Measurements from ENCODE around the gene HTD2. TPM values are rescaled to one million over a fixed set of nuclear protein-coding genes. Genes with fewer than 3 reads are reported as not detected.

Gene HTD2
- total RNA-seq, 1 donor from 2014 or later, result 10.6 TPM

DNA sequence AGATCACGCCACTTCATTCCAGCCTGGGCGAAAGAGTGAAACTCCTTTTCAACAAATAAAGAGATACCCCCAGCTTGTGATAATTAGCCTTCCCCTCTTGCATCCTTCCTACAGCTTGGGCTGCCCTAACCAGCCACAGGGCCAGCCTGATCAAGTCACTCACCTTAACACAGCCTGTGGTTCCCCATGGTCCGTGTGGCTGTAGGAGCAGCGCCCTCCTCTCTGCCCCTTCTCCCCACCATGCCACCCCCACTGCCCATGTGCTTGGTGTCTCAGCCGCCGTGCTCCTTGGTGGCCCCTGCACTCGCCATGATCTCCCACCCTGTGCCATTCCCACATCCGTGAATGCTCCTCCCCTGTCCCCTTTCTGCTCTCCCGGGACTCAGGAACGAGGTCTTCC lies 13.5 kb upstream of the HTD2 start:
- DNase-seq (ENCODE audit: low spot score), result no peak

DNA sequence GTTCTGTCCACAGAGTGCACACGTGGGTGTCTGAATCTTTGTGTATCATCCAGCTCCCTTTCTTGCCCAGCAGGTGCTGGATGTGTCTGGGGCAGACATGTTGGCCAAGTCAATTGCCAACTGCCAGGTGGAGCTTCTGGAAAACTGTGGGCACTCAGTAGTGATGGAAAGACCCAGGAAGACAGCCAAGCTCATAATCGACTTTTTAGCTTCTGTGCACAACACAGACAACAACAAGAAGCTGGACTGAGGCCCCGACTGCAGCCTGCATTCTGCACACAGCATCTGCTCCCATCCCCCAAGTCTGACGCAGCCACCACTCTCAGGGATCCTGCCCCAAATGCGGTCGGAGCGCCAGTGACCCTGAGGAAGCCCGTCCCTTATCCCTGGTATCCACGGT lies 12.8 kb upstream of the HTD2 start:
- no peak for DNase-seq (ENCODE audit: low spot score)

DNA sequence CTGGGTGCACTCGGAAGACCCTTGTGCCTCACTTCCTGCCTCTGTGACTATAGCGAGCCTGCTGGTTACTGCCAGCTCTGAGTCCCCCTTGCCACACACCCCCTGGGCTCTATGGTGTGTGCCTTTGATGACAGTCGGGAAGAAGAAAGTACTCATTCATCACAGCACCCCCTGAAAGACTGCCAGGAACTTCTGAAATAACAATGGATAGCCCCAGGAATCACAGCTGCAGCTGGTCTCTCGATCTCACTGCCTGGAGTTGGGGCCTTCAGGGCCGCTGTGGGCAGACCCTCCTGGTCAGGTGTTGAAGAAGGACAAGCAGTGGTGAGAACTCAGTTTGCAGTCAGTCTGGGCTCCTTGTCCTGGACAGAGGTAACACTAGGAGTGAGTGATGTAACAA lies 10.1 kb upstream of the HTD2 start:
- DNase-seq (ENCODE audit: low spot score), result no peak

DNA sequence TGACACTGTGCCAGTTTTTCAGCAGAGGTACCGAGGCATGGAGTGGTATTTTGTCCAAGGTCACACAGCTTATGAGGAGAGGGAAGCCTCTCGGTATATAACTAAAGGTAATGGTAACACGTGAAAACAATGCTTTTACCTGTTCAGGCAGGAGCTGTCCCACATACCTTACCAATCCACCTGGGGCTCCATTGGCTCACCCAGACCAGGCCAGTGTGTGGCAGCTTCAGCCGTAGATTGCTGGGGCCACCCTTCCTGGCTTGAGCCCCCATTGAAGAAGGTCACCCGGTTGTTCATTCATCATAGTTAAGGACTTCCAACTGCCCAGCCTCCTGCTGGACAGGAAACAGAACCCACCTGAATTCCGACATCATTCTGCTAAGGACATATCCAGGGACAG lies 9.5 kb upstream of the HTD2 start:
- no peak for DNase-seq (ENCODE audit: low spot score)

DNA sequence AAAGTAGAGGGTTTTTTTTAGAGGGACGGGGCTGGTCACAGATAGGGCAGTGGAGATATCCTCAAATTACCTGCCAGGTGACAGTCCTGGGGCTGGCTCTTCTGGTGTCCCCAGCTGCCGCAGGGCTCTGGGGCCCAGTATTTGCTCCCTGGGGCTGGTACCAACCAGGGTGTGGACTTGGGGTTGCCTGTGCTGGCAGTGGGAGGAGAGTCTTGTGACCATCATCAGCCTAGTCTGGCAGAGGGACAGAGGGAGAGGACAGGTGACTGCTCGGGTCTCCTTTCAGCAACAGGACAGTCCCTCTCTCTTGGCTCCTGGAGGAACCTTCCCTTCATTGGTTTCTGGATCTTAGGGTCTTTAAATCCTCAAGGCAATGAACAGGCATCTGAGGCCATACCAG lies 8.1 kb upstream of the HTD2 start:
- no peak for DNase-seq (ENCODE audit: low spot score)

DNA sequence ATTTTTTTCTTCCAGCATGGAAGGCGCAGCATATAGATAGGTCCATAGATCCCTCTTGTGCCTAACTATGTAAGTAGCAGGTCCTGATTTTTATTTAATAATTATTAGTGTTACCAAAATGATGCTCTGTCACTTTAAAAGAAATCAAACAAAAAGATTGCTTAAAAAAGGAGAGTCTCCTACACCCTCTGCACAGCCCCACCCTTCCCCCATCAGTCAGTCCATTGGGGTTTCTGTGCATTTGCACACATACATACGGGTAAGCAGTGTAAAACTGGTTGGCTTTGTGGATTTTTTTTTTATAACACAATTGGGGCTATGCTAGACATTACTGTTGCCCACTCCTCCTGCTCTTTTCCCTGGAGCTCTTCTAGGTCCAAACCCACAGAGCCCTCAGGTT lies 7.2 kb upstream of the HTD2 start:
- DNase-seq (ENCODE audit: low spot score), result no peak

DNA sequence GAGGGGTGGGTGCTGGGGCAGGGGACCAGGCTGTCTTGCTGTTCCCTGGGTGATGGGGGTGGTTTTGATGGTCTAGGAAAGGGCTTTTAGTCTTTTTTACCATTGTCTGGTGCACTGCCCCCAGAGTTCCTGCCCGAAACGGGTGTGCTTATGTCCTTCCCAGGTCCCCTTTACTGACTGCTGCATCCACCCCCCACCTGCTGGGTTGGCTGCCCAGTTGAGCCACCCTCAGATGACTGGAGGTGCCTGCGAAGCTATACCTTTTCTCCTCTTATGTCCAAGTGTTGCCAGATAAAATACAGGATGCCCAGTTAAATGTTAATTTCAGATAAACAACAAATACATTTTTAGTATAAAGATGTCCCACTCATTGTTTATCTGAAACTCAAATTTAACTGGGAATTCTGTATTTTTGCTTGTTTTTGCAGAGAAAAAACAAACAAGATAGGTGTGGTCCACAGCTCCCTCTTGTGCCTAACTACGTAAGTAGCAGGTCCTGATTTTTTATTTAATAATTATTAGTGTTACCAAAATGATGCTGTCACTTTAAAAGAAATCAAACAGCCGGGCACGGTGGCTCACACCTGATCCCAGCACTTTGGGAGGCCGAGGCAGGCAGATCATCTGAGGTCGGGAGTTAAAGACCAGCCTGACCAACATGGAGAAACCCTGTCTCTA lies 6.3 kb upstream of the HTD2 start:
- DNase-seq (ENCODE audit: low spot score), result no peak

DNA sequence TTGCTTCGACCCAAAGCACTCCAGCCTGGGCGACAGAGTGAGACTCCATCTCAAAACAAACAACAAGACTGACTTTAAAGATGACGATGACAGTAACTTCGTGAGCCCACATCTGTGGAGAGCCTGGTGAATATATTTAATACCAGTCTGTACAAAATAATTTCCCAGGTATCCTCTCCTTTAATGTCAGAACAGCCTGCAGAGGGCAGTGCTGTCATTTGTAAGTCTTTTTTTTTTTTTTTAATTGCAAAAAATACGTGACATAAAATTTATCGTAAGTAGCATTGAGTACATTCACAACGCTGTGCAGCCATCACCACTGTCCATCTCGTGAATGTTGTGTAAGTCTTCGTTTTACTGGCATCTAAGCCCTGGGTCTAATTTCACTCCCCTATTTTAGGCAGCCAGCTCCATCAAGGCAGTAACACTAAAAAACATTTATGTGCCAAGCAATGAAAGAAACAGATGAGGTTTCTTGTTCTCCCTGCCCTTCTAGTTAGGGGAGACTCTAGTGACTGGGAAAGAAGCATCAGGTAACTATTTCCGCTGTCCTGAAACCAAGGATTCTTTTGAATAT lies 1.4 kb downstream of the HTD2 start:
- peak; percentile 38 for DNase-seq (ENCODE audit: low spot score)

DNA sequence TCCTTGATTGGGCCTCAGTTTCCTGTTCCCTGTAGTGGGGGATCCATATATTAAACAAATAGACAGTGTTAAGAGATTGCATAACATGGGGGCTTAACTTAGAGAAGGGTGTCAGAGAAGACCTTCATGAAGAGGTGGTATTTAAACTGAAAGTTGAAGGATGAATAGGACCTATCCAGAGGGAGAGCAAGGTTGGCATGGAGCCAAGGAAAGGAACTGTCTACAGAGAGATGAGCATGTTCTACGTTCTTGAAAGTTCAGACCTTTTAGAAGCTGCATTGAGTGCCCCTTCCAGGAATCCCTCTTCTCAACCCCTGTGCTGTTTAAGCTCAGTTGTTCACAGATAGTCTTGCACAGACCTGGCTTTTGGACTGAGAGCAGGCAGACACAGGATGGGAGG lies 2.4 kb downstream of the HTD2 start:
- DNase-seq (ENCODE audit: low spot score), result no peak

DNA sequence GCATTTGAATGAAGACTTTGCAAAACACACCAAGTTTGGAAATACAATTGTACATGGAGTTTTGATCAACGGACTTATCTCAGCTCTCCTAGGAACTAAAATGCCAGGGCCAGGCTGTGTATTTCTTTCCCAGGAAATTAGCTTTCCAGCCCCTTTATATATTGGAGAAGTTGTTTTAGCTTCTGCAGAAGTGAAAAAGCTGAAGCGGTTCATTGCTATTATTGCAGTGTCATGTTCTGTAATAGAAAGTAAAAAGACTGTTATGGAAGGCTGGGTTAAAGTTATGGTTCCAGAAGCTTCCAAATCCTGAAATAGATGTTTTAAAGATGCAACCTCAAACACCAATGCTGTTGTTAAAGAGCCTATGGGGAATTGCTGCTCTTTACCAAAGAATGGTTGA lies 11.5 kb downstream of the HTD2 start:
- DNase-seq (ENCODE audit: low spot score), result no peak

DNA sequence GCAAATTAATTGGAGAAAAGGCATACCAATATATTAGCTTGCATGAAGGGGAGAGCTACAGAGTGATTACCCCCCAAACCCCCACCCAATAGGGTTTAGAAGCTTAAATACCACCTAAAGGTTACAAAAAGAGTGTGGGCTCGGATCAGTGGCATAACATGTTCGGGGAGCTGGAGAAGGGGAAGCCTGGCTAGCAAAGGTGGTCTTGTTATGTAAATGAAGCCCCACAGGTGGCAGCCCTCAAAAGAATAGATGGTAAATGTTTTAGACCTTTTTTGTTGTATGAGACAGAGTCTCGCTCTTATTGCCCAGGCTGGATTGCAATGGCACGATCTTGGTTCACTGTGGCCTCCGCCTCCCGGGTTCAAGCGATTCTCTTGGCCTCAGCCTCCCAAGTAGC lies 15.5 kb downstream of the HTD2 start:
- DNase-seq (ENCODE audit: low spot score), result no peak

DNA sequence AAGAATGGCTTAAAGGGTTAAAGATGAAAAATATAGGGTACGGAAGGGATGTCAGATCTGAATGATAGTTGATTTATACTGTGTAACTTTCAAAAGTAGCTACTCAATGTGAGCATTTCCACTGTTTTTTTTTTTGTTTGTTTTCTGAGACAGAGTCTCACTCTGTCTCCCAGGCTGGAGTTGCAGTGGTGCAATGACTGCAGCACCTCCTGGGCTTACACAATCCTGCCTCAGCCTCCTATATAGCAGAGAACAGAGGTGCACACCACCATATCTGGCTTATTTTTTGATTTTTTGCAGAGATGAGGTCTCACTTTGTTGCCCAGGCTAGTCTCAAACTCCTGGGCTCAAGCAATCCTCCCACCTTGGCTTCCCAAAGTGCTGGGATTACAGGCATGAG lies 16.5 kb downstream of the HTD2 start:
- no peak for DNase-seq (ENCODE audit: low spot score)

DNA sequence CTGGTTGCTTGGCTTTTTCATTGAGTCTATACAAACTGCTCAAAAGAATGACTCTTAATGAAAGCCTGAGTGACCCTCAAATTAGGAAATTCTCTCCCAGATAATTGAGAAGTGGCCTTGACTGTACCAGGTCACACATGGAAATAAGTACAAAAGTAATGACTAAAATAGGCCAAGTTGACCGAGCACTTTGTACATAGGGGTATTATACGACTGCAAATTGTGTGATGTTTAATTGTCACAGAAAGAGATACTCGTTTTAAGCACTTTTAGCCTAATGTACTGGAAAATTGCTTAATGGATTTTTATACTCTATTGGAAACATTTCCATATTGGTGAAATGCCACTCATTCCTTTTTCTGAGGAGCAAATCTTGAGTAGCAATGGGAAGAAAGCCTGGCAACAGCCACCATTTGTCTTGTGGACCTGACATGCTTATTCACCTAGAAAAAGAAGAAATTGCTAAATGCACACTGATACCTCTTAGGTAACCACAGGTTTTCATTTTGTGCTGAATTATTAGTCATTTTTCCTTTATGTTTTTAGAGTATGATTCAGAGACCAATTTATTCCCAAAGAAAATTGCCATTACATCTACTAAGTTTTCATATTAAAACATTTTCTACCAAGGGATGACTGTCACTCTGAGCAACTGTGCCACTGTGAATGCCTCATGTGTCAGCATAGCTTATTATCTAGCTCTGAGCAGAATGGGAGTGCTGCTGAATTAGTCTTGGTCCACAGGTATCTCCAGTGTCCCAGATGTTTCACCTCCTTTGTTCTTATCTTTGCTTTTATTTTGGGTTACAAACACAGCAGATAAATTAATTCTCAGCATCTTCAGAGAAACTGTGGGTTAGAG lies 17.4 kb downstream of the HTD2 start:
- DNase-seq (ENCODE audit: low spot score), result no peak

DNA sequence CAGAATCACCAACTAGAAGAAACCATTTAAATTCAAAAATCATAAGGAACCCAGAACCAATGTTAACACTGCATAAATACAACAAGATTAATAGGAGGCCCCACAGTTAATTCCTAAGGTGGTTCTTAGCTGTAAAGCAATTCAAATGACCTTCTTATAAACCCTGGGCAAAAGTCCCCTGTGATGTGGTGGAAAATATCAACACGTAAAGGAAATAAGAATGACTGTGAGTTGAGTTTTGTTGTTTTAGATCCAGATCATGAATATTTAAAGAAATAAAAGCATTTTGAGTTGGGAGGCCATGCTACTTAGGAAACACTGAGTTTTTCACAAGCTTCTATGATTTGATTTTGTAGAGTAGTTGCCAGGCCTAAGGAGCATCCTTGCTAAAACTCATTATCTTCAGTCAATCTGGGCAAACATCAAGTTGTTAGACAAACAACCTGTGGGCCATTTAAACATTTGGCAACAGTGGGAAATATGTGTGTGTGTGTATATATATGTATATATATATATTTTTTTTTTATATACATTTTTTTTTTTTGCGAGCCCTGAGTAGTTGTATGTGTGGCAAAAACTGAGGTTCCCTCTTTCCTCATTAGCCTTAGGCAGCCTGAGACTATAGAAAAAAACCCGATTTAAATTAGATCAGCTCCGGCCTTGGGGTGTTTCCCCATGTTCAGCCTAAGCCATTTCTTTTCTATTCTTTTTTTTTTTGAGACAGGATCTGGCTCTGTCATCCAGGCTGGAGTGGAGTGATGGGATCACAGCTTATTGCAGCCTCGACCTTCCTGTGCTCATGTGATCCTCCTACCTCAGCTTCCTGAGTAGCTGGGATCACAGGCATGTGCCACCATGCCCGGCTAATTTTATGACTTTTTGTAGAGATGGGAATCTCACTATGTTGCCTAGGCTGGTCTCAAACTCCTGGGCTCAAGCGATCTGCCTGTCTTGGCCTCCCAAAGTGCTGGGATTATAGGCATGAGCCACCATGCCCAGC lies 18.4 kb downstream of the HTD2 start:
- no peak for DNase-seq (ENCODE audit: low spot score)

DNA sequence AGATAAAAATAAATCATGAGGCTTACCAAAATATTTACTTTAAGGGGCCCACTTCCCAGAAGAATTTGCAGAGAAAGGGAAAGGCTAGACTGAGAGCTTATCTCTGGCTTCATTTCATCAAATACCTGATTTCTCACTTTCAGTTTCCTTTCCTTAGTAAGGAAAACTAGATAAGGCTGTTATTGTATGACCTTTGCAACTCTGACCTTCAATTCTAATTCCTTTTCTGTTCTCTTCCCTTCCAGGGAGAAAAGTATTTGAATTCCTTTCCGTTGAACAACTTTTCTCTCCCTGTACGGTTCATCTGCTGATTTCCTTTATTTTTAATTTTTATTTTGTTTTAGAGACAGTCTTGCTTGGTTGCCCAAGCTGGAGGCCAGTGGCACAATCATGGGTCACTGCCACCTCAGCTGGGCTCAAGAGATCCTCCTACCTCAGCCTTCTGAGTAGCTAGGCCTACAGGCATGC lies 19.2 kb downstream of the HTD2 start:
- no peak for DNase-seq (ENCODE audit: low spot score)

DNA sequence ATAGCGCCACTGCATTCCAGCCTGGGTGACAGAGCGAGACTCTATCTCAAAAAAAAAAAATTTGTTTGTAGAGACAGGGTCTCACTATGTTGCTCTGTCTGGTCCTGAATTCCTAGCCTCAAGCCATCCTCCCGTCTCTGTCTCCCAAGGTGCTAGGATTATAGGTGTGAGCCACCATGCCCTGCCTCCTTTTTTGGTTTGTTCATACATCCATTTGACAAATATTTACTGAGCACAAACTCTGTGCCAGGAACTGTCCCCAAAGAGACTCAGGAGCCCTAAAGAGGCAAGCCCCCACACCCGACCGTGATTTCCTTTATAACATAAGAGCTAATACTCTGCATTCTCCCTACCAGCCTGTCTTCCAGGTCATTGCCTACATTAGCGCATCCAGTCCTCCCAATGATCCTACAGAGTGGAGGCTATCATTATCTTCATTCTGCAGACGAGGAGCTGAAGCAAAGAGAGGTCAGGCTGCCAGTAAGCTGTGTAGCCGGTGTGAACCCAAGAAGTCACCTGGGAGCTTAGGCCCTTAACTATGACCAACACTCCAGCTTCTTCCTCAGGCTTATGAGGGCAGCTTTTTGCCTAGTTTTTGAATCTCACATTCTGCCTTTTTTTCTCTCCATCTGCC lies 20.1 kb downstream of the HTD2 start:
- no peak for DNase-seq (ENCODE audit: low spot score)

DNA sequence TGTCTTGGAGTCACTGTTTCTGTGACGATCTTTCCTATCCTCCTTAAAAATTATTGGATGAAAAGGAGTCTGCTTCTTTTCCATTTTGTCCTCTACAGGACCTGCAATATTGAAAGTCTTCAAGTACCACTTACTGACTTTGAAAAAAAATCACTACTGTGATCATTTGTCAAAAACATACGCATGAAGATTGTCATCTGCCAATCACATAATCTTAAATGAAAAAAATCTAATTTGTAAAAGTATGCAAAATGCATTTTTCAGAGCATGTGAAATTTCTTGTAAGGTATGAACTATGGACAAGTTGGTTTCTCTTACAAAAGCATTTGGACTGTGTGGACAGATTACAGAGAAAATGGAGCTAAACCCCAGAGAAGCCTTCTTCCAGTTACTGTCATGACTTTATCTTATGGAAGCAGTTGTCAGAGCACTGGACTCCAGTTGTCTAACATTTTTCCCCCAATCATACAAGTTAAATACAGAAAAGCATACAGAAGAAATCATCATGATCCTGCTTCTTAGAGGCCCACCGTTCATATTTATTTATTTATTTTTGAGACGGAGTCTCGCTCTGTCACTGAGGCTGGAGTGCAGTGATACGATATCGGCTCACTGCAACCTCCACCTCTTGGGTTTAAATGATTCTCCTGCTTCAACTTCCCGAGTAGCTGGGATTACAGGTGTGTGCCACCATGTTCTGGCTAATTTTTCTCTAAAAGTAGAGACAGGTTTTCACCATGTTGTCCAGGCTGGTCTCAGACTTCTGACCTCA lies 23.0 kb downstream of the HTD2 start:
- no peak for DNase-seq (ENCODE audit: low spot score)

DNA sequence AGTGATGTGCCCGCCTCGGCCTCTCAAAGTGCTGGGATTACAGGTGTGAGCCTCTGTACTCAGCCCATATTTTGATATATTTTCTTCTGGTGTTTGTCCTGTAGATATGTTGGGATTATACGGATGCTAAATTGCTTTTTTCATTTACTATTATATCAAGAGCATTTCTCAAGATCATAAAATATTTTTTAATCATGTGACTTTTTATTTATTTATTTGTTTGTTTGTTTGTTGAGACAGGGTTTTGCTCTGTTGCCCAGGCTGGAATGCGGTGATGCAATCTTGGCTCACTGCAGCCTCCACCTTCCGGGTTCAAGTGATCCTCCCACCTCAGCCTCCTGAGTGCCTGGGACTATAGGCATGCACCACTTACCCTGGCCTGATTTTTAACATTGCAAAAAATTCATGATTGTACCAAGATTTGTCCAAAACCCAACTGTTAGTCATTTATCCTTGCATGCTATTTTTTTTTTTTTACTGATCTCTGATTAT lies 23.6 kb downstream of the HTD2 start:
- DNase-seq (ENCODE audit: low spot score), result no peak

DNA sequence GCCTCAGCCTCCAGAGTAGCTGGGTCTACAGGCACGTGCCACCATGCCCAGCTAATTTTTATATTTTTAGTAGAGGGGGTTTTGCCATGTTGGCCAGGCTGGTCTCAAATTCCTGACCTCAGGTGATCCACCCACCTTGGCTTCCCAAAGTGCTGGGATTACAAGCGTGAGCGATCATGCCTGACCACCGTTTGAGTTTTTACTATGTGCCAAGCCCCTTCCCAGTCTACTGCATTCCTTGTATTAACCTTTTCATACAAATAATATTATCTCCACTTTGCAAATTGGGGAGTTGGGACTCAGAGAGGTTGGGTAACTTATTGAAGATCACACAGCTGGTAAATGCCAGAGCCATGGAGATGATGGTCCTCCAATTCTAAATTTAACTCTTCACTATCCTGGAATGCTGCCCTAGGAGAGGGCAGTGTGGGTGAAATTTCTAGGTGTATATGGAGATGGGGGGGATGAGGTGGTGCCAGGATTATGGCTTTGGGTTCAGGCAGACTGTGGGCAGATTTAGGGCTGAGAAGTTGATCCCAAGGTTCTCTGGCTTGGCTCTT lies 25.4 kb downstream of the HTD2 start:
- DNase-seq (ENCODE audit: low spot score), result no peak
